GM18498 (cell line): Measurements from ENCODE around the gene MAD1L1.

Experiments
- ATAC-seq: cut with Tn5 transposase; IDR thresholded peaks from one replicate; pipeline ENCODE4 v1.9.1; 2021; ENCODE audit warnings: mild to moderate bottlenecking, moderate library complexity; ENCODE audit not compliant: unreplicated experiment

Gene MAD1L1

GRCh38 chr7:1907751-1908365 lies 324.9 kb downstream of the MAD1L1 start:
- no peak for ATAC-seq

GRCh38 chr7:1906988-1907745 lies 325.6 kb downstream of the MAD1L1 start:
- ATAC-seq = no peak

DNA sequence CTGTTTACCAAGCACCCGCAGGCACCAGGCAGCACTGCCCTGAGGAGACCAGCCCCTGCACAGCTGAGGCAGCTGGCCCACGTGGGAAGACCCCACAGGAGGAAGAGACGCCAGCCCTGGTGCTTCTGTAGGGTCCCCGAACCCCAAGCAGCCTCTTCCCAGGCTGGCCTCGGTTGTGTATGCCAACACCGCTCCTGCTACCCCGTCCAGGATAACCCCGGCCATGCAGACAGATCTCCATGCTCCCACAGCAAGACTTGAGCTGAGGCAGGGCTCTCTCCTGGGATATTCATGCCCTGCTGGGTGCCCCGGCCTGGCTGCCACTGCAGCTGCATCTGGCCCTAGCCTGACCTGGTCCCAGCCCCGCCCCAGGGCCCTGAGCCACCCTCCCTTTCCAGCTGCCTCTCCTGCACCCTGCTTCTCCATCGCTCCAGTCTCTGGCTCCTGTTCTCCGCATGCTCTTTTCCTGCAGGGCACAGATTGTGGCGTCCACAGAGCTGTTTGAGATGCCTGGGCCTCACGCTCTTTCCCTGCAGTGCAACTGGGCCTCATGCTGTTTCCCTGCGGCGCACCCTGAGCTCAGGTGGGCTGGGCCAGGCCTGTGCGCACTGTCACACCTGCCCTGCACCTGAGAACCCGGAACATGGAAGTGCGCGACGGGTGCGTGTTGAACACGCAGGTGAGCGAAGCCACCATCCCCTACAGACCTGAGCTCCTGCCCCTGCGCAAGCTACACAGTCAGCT lies 326.5 kb downstream of the MAD1L1 start:
- ATAC-seq = no peak

- no peak for ATAC-seq
Observed at GRCh38 chr7:1902231-1902855, 330.4 kb downstream of the MAD1L1 start.

DNA sequence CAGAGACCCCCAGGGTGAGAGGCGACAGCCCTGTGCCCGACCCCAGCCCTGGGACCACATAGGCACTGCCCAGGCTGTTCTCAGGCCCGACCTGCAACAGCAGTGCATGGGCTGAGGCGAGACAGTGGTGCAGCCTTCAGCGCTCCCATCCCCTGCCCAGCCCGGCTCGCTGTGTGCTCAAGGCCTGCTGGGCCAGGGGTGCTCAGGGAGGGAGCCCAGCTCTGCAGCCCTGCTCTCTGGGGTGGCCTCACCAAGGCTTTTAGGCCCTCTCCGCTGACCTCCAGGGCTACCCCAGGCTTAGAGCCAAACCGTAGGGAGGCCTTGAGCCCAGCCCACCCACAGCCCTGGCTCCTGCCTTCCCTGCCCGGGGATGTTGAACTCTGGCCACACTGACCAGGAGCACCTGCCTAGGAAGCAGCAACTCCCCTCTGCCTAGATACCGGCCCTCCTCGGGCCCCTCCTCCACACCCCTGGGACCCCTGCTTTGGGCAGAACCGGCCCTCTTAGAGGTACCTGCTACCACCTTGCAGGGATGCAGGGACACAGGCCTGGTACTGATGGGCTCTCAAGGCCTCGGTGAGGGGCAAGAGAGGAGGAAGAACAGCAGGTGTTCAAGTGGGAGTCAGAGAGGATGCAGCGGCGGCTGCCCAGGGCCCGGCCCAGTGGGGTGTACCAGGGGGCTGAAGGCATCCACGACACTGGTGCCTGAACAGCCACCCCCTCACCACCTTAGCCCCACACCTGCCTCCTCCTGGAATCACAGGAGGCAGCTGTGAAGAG lies 331.1 kb downstream of the MAD1L1 start:
- ATAC-seq = no peak

- ATAC-seq = no peak
Observed at GRCh38 chr7:1900847-1901246, 331.9 kb downstream of the MAD1L1 start.

DNA sequence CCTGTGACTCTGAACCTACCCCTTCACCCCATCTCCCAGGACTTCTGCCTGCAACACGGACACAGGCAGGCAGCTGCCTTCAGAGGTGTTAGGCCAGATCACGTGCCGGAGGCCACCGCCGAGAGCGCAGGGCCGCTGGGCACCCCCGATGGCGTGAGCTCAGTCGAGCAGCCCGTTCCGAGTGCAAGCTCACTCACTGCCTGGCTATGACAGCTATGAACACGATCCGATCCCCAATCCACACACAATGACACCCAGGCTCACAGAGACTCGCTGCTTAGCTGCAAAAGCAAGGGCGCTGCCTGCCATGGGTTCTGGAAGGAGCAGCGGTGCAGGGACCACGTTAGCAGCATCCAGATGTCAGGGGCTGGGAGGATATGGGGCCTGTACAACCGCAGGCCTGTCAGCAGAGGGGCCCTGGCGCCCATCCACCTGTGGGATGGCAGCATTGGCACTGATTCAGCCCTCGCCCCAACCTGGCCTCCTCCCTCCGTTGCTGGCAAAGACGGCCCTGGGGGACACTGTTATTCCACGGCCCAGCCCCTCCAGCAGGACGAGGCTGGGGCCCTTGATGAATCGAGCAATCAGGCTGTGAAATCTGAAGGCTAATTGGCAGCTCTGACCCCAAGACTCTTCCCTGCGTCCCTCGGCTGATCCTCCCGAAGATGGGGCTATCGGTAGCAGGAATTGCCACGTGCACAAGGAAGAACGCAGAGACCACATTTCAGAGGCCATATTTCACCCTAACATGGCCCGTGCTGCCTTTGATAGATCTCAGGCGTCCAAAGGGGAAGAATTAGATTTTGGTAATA lies 332.6 kb downstream of the MAD1L1 start:
- ATAC-seq = no peak

DNA sequence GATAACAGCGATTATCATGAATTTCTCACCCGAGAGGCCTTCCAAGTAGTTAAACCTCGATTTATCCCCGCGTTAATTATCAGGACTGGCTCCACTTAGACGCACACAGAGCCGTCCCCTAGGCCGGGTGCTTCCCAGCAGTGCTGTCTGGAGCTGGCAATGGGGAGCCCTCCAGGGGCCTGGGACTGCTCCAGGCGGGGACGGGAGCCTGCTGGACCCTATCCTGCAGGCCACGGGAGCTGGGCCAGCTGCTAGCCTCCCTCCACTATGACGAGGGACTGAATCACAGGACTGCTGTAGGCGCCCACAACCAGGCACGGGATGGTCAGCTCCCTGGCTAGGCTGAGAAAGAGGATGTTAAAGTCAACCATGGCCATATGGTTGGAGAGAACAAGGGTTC lies 333.5 kb downstream of the MAD1L1 start:
- ATAC-seq = no peak

- ATAC-seq = no peak
Observed at GRCh38 chr7:1898628-1899185, 334.0 kb downstream of the MAD1L1 start.

- ATAC-seq = no peak
Observed at GRCh38 chr7:1897861-1898627, 334.7 kb downstream of the MAD1L1 start.

- ATAC-seq = no peak
Observed at GRCh38 chr7:1897076-1897860, 335.5 kb downstream of the MAD1L1 start.

DNA sequence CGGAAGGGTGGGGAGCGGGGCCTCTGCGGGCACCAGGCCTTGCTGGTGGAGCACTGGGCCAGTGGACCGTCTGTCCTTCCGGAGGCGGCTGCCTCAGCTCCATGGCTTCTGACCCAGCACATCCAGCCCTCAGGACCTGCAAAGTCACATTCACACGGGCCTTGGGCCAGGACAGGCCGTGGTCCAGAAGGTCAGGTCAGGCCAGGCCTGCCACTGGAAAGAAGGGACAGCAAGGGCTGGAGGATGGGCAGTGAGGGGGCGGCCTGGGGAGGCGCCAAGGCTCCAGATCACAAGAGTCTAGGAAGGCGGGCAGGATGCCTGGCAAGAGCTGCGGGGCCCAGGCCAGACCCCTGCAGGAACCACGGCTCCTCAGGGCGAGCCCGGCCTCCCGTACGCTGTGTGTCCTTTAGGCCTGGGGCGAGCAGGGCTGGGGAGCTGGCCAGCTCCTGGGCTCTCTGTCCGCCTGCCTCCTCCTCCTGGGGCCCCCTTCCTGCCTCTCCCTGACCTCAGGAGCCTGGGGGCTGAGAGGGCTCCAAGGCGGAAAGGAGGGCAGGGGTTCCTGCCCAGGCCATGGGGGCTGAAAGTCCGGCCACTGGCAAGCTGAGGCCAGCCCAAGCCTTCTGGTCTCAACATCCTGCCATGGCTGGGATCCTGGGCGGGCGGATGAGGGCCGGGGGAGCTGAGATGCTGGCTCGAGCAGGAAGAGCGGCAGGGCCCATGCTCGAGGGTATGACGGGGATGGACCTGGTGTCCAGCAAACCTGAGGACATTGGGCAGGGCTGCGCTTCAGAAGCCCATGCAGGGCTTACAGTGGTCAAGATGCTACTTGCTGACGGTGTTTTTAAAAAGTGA lies 336.9 kb downstream of the MAD1L1 start:
- ATAC-seq = no peak

DNA sequence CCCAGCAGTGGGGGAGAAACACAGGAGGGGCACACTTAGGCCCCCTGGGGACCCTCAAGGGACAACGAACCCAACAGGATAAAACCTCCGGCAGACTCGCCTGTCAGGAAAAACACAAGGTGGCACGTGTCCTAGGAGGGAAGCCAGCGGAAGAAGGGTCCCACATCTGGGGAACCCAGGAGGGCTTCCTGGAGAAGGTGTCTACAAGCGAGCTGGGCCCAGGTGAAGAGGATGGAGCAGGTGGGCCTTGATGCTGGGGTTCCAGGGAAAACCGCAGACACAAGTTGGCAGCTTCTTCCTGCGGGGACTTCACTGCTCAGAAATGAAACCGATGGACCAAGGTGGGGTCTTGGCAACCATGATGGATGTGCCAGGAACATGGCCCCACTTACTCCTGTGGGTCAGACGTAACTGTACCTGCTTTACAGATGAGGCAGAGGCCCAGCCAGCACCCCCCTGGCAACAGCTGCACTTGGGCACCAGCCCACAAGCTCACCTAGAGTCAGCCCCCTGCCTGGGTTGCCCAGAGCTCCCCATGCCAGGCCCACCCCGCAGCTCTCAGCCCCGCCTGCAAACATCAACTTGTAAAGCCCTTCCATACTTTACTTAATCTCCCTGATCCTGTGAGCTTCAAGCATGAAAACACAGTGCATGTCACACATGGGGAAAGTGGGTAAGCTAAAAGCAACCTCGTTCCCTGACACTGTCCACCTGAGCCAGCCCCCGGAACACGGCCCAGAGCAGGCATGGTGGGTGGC lies 337.7 kb downstream of the MAD1L1 start:
- ATAC-seq = no peak

DNA sequence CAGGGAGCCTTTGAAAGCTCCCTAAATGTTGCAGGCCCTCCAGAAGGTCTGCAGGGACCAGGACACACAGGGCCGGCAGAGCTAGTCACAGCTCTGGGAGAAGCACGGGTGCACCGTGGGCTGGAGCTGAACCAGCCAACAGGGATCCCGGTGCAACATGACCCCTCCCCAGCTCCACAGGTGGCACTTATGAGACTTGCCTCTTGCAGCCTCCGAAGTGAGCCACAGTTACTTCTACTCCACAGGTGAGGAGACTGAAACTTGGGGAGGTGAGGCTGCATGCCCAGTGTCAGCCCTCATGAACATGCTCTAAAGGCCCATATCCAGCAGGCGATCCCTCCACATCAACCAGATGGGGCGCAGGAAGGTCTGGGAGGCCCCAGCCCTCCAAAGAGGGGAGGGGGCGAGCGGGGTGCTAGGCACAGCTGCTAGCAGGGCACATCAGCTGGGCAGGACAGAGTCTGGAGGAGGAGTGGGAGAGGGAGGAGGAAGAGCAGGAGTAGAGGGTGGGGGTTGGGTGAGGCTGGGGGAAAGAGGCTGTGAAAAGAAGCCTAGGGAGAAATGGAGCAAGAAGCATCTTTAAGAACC lies 338.3 kb downstream of the MAD1L1 start:
- no peak for ATAC-seq

DNA sequence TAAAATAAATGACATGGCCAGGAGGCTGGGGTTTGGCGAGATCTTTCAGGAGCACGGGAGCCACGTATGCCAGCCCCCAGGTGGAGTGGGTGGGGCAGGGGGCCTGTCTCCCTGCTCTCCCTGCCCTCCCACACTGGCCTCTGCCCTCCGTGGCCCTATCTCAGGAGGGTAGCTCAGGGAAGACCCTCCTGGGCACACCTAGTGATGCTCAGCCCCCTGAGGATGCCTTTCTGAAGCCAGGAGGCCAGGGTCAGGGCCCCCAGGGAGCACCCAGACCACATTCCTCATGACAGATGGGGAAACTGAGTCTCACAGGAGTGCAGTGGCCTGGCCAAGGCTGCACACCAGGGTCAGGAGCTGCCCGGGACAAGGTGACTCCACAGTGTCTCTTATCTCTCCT lies 339.3 kb downstream of the MAD1L1 start:
- no peak for ATAC-seq

GRCh38 chr7:1893036-1893435 lies 339.7 kb downstream of the MAD1L1 start:
- ATAC-seq = no peak
